Activated CD8-positive, alpha-beta T cell treated with anti-CD3 and anti-CD28 coated beads for 36 hours (primary cell): ENCODE measurements around the gene CCND1. TPM values are rescaled to one million over a fixed set of nuclear protein-coding genes. Genes with fewer than 3 reads are reported as not detected.

Experiments
- ATAC-seq: fragments of 200-7000 bp; cut with Tn5 transposase; one replicate; pipeline ENCODE4 v1.10.0; 2021; ENCODE audit warnings: mild to moderate bottlenecking, moderate library complexity
- CTCF ChIA-PET: fragments of 350-600 bp; sonication (Branson Sonifier 250); formaldehyde crosslinking; loops from one replicate; lab custom pipeline; 2021; ENCODE audit warnings: antibody characterized with exemption; lab: Charles Lee
- POLR2A ChIA-PET: fragments of 350-600 bp; sonication (Branson Sonifier 250); formaldehyde crosslinking; loops from one replicate; lab custom pipeline; 2021; ENCODE audit warnings: antibody characterized with exemption; lab: Charles Lee
- DNase-seq: peaks from one replicate; pipeline ENCODE4 v3.0.0-alpha.2; 2020
- H3K27ac Mint-ChIP-seq: one replicate; pipeline ENCODE4 v1.8.0; 2021; ENCODE audit warnings: mild to moderate bottlenecking, mixed read lengths
- H3K27me3 Mint-ChIP-seq: one replicate; pipeline ENCODE4 v1.8.0; 2021; ENCODE audit warnings: mixed read lengths
- H3K36me3 Mint-ChIP-seq: one replicate; pipeline ENCODE4 v1.8.0; 2021; ENCODE audit warnings: low read depth, mixed read lengths
- H3K4me1 Mint-ChIP-seq: one replicate; pipeline ENCODE4 v1.8.0; 2021; ENCODE audit warnings: low read depth, mixed read lengths
- H3K4me3 Mint-ChIP-seq: one replicate; pipeline ENCODE4 v1.8.0; 2021; ENCODE audit warnings: mild to moderate bottlenecking, moderate library complexity, mixed read lengths
- H3K9me3 Mint-ChIP-seq: one replicate; pipeline ENCODE4 v1.8.0; 2021; ENCODE audit warnings: mixed read lengths
- intact Hi-C: fragments of 100-400 bp; cut with micrococcal nuclease; formaldehyde crosslinking; loops from one replicate; pipeline ENCODE4 v1.10.0; 2022
- total RNA-seq, 2 experiments: library from RNA; stranded (reverse); gene quantifications; one replicate each; pipeline ENCODE4 v1.2.3, GENCODE V29; 2021
- TF ChIP-seq, protein P1 (sequence below): fragments of 200-600 bp; IDR thresholded peaks from one replicate; pipeline ENCODE4 v1.8.0; 2022; ENCODE audit warnings: antibody characterized with exemption, mild to moderate bottlenecking

Gene CCND1
- total RNA-seq, 2 experiments from 2014 or later: 2.8 to 3.3 TPM

DNA sequence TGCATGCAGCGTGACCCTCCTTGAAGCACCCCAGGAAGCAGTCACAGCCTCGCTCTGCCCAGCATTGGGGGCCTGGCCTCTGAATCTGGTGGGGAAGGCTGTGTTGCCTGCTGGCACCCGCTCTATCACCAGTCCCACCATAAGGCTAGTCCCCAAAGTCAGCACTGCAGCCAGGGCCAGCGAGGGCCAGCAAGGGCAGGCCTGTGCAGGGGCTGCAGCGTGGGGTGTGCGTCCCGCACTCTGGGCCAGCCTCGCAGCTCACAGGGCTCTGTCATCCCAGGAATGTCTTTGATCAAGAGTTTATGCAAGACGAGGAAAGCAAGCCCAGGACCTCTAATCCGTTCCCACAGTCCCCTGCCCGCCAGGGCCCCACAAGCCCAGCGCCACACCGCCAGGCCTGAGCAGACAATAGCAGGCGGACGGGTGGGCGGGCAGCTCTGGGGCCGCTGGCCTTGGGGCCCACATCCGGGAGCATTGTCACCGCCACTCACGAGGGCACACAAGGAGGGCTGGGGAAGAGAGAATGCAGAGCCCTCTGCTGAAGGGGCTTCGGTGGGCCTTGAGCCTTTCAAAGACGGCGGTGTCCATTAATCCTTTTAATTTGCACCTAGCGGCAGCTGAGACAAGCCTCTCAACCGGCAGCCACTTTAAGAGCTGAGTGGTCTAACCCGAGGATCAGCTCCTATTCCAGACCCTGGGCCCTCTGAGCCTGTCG is 17.1 kb downstream of the CCND1 start:
- TF ChIP-seq, protein P1, sequence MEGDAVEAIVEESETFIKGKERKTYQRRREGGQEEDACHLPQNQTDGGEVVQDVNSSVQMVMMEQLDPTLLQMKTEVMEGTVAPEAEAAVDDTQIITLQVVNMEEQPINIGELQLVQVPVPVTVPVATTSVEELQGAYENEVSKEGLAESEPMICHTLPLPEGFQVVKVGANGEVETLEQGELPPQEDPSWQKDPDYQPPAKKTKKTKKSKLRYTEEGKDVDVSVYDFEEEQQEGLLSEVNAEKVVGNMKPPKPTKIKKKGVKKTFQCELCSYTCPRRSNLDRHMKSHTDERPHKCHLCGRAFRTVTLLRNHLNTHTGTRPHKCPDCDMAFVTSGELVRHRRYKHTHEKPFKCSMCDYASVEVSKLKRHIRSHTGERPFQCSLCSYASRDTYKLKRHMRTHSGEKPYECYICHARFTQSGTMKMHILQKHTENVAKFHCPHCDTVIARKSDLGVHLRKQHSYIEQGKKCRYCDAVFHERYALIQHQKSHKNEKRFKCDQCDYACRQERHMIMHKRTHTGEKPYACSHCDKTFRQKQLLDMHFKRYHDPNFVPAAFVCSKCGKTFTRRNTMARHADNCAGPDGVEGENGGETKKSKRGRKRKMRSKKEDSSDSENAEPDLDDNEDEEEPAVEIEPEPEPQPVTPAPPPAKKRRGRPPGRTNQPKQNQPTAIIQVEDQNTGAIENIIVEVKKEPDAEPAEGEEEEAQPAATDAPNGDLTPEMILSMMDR: no peak
- Mint-ChIP-seq H3K27me3 (no peaks in the 10 kb centered on the region), H3K27ac (no peak overlapping the region), H3K9me3 (no peaks in the 10 kb centered on the region), H3K36me3 (no peaks in the 10 kb centered on the region), H3K4me1 (no peaks in the 10 kb centered on the region), H3K4me3 (no peak overlapping the region)
- intact Hi-C loops: no loop called here
- DNase-seq (no peak), ATAC-seq (no peak)
- CTCF ChIA-PET: interaction anchor here (3.1 kb wide), 1 partner anchor 12 kb away, joined by 14 read pairs; no protein-coding TSS in a partner anchor
- POLR2A ChIA-PET: interaction anchor here (0.9 kb wide), 1 partner anchor 13 kb away, joined by 3 read pairs; no protein-coding TSS in a partner anchor

DNA sequence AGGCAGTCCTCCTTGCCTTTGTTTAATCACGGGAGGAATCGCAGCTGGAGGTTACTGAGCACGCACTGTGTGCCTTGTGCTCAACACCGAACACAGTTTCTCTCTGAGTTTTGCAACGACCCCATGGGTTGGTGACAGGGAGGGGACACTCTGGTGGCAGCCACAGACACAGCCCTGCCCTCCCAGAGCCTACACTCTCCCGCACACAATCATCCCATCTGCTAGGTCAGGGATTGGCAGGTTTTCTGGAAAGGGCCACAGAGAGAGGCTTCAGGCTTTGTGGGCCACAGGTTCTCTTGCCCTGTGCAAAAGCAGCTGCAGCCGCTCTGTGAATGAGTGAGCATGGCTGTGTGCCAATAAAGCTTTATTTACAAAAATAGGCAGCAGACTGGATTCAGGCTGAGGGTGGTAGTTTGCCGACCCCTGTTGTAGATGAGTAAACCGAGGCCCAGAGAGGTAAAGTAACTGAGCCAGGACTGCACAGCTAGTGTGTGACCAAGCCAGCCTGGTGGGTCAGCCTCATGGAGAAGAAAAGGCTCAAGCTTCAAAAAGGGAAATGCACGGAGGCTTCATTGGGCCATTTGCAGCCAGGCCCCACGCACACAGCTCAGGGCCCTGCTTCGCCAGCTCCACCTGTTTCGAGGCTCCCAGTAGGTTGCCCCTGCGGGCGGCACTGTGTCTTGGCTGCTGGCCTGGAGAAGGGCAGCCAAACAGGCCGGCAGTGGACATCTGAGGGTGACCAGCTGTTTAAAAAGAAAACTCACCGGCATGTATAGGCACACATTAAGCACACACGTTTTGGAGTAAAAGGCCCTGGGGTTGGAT is 17.9 kb downstream of the CCND1 start:
- no peak overlapping the region for H3K4me3 Mint-ChIP-seq
- H3K9me3 Mint-ChIP-seq: no peaks in the 10 kb centered on the region
- TF ChIP-seq, protein P1: no peak
- ATAC-seq: no peak
- no peak for DNase-seq
- ChIA-PET CTCF (interaction anchor here (3.1 kb wide), 1 partner anchor 12 kb away, joined by 14 read pairs; no protein-coding TSS in a partner anchor), POLR2A (interaction anchor here (0.9 kb wide), 1 partner anchor 14 kb away, joined by 3 read pairs; no protein-coding TSS in a partner anchor)
- intact Hi-C loops: no loop called here
- no peaks in the 10 kb centered on the region for H3K27me3 Mint-ChIP-seq
- peaks cover 1% of the 10 kb centered on the region for H3K36me3 Mint-ChIP-seq
- H3K27ac Mint-ChIP-seq: no peak overlapping the region
- no peaks in the 10 kb centered on the region for H3K4me1 Mint-ChIP-seq

DNA sequence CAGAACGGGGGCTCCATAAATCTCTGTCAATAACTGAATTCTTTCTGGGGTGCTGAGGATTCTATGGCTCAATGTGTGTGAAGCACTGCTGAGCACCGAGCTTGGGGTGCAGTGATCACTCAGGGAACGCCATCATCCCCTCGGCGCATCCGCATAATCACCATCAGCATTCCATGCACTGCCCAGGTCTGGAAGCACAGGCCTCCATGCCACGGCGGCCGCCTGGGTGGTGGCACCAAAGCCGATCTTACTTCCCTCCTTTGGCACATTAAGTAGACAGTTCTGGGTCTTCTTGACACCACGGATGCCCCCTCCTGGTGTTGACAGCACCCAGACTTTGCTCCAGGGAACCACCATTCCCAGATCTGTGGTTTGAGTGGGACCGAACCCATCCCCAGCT is 18.6 kb downstream of the CCND1 start:
- Mint-ChIP-seq H3K27ac (no peak overlapping the region), H3K4me3 (no peak overlapping the region), H3K27me3 (no peaks in the 10 kb centered on the region), H3K9me3 (no peaks in the 10 kb centered on the region), H3K4me1 (no peaks in the 10 kb centered on the region), H3K36me3 (peaks cover 3% of the 10 kb centered on the region)
- ATAC-seq (no peak), DNase-seq (no peak)
- intact Hi-C loops: no loop called here
- POLR2A ChIA-PET: interaction anchor here (1.0 kb wide), 1 partner anchor 11 kb away, joined by 3 read pairs; no protein-coding TSS in a partner anchor
- CTCF ChIA-PET: interaction anchor here (3.1 kb wide), 1 partner anchor 11 kb away, joined by 14 read pairs; no protein-coding TSS in a partner anchor
- TF ChIP-seq, protein P1: no peak

DNA sequence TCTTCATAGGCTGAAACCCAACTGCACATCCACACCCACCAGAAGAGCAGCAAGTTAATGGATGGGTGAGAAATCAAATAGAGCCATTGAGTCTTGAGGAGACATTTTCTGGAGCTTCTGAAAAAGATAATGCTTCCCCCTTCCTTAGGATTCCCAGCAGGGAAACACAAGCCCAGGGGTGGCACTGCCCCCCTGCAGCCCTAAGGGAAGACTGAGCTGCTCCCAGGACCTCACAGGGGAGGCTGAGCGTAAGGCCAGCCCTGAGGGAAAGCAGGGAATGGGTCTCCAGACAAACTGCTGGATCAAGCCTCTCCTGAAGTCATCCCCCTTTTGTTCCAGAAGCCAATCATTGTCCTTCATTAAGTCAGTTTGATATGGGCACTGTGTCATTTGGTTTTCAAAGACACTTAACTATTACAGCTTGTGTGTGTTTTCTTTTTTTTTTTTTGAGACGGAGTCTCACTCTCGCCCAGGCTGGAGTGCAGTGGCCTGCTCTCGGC is 19.1 kb downstream of the CCND1 start:
- H3K9me3 Mint-ChIP-seq: no peaks in the 10 kb centered on the region
- no peak for DNase-seq

More for the DNA sequence above, 19.1 kb downstream of the CCND1 start:
- Mint-ChIP-seq H3K27me3 (no peaks in the 10 kb centered on the region), H3K4me1 (no peaks in the 10 kb centered on the region), H3K36me3 (peaks cover 3% of the 10 kb centered on the region), H3K27ac (no peak overlapping the region), H3K4me3 (no peak overlapping the region)
- no peak for ATAC-seq
- TF ChIP-seq, protein P1: no peak
- intact Hi-C loops: no loop called here
- ChIA-PET CTCF (interaction anchor here (3.1 kb wide), 1 partner anchor 10 kb away, joined by 14 read pairs; no protein-coding TSS in a partner anchor), POLR2A (interaction anchor here (1.0 kb wide), 1 partner anchor 11 kb away, joined by 3 read pairs; no protein-coding TSS in a partner anchor)
